Measurements from ENCODE around the gene BLOC1S1.

DNA sequence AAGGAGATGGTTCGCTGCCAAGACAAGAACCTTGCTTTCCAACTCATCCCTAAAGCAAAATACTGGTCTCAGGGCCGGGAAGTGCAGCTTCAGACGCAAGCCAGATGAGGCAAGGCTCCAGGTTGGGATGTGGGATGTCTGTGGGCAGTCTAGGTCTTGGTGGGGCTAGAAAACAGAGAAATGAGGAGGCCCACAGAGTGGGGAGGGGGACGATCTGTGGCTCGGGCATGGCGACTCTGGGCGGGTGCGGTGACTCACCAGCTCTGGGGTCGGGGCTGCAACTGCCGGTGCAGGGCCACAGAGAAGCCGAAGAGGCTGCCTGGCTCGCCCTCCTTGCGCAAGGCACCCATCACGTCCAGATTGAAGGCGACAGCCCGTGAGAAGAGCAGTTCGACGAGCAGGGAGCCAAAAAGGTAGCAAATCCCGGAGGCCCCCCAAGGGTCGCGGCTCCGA is 8.6 kb upstream of the BLOC1S1 start:
- TF ChIP-seq, protein P1, sequence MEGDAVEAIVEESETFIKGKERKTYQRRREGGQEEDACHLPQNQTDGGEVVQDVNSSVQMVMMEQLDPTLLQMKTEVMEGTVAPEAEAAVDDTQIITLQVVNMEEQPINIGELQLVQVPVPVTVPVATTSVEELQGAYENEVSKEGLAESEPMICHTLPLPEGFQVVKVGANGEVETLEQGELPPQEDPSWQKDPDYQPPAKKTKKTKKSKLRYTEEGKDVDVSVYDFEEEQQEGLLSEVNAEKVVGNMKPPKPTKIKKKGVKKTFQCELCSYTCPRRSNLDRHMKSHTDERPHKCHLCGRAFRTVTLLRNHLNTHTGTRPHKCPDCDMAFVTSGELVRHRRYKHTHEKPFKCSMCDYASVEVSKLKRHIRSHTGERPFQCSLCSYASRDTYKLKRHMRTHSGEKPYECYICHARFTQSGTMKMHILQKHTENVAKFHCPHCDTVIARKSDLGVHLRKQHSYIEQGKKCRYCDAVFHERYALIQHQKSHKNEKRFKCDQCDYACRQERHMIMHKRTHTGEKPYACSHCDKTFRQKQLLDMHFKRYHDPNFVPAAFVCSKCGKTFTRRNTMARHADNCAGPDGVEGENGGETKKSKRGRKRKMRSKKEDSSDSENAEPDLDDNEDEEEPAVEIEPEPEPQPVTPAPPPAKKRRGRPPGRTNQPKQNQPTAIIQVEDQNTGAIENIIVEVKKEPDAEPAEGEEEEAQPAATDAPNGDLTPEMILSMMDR (IDR thresholded peaks at IDR 0.05), result no peak
- no peak for TF ChIP-seq POLR2A (IDR thresholded peaks at IDR 0.05)
